Right kidney (tissue), 9 donors: ENCODE data around the gene ZNF462.
"Not testable (repeated sequence)": the region's sequence is repeated elsewhere in the genome, so short reads cannot be mapped to it uniquely, and the experiment has no call there.

ENCODE experiments used
- DNase-seq: peaks from one replicate; pipeline ENCODE4 v3.0.0-alpha.2; 2016
- long read RNA-seq, 8 donors: transcript quantifications; one replicate each; lab custom pipeline, GENCODE V29; 2026

The ZNF462 gene, protein sequence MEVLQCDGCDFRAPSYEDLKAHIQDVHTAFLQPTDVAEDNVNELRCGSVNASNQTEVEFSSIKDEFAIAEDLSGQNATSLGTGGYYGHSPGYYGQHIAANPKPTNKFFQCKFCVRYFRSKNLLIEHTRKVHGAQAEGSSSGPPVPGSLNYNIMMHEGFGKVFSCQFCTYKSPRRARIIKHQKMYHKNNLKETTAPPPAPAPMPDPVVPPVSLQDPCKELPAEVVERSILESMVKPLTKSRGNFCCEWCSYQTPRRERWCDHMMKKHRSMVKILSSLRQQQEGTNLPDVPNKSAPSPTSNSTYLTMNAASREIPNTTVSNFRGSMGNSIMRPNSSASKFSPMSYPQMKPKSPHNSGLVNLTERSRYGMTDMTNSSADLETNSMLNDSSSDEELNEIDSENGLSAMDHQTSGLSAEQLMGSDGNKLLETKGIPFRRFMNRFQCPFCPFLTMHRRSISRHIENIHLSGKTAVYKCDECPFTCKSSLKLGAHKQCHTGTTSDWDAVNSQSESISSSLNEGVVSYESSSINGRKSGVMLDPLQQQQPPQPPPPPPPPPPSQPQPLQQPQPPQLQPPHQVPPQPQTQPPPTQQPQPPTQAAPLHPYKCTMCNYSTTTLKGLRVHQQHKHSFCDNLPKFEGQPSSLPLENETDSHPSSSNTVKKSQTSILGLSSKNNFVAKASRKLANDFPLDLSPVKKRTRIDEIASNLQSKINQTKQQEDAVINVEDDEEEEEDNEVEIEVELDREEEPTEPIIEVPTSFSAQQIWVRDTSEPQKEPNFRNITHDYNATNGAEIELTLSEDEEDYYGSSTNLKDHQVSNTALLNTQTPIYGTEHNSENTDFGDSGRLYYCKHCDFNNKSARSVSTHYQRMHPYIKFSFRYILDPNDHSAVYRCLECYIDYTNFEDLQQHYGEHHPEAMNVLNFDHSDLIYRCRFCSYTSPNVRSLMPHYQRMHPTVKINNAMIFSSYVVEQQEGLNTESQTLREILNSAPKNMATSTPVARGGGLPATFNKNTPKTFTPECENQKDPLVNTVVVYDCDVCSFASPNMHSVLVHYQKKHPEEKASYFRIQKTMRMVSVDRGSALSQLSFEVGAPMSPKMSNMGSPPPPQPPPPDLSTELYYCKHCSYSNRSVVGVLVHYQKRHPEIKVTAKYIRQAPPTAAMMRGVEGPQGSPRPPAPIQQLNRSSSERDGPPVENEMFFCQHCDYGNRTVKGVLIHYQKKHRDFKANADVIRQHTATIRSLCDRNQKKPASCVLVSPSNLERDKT (N-terminal part only)
- long read RNA-seq, donor 1: 0 reads
- long read RNA-seq, donor 2: 0 reads
- long read RNA-seq, donor 3: 0 reads
- long read RNA-seq, donor 4, partial matches to known transcripts: 5 of 6 reads
- long read RNA-seq, donor 4, other reads (novel, unspliced or antisense): 0 of 6 reads
- long read RNA-seq, donor 5: 0 reads
- long read RNA-seq, donor 6, full-length matches to known transcripts: 2 of 2 reads
- long read RNA-seq, donor 6, partial matches to known transcripts: 0 of 2 reads
- long read RNA-seq, donor 6, other reads (novel, unspliced or antisense): 0 of 2 reads
- long read RNA-seq, donor 7, partial matches to known transcripts: 5 of 7 reads
- long read RNA-seq, donor 7, other reads (novel, unspliced or antisense): 0 of 7 reads
- long read RNA-seq, donor 8, full-length matches to known transcripts: 2 of 7 reads
- long read RNA-seq, donor 8, partial matches to known transcripts: 5 of 7 reads
- long read RNA-seq, donor 8, other reads (novel, unspliced or antisense): 0 of 7 reads

DNA sequence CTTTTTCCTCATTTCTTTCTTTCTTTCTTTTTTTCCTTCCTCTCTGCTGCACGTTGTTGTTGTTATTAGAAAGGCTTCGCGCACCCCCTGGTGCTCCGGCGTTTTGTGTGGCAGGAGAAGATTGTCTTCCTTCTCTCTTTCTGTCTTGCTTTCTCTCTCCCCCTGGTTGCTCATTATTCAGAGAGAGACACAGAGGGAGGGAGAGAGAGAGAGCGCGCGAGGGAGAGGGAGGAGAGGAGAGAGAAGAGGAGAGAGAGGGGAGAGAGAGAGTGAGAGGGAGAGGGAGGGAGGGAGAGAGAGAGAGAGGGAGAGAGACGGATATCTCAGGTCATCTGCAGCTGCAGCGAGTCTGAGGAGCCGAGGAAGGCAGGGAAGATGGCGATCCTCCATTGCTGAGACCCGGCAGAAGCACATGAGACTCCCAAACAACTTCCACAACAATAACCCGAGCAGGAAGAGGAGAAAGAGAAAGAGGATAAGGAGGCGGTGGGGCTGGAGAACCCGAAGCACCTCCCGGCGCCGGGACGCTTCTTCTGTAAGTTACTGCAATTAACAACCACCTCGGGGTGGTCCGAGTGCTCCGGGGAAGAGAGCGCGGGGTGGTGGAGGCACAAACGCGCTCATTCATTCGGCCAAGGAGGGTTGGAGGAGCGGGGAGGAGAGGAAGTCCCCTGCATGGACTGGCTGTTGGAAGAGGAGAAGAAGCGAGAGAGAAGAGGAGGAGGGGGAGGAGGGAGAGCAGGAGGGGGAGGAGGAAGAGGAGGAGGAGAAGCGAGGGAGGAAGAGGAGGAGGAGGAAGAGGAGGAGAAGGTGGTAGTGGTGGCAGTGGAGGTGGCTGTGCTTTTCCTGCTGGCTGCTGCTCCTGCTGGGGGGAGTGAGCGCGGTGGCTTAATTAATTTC is at the start of gene ZNF462:
TSS of gene ZNF462 (plus strand) at position 346 of the 900 bp plus-strand sequence. CDS start 60,218 bp downstream, outside the sequence.
- peak; percentile 93 for DNase-seq

DNA sequence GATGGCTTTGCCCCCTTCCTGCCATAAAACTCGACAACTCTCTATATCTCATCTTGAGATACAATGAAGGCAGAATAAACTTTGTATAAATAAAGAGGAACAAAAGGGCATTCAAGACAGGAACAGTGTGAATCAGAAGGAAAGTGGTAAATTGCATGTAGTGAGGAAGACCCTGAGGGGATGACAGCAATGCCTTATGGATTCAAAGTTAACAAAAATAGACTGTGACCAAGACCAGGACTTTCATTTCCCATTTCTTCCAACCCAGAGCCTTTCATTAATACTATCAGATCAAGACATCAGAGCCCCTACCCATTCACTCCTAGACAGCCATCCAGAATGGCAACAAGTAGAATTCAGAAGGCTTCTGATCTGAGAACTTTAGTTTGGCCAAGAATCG is 46.4 kb upstream of the ZNF462 start:
- DNase-seq: no peak

DNA sequence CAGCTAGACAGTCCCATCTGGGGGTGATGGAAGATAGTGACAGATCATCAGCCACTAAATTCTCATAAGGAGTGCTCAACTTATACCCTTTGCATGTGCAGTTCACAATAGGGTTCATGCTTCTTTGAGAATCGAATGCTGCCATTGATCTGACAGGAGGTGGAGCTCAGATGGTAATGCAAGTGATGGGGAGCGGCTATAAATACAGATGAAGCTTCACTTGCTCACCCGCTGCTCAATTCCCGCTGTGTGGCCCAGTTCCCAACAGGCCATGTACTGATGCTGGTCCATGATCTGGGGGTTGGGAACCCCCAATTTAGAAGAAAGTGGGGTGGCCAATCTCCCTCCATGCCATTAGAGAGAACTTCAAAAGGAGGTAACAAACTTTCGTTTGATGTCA is 44.9 kb upstream of the ZNF462 start:
- DNase-seq: no peak

DNA sequence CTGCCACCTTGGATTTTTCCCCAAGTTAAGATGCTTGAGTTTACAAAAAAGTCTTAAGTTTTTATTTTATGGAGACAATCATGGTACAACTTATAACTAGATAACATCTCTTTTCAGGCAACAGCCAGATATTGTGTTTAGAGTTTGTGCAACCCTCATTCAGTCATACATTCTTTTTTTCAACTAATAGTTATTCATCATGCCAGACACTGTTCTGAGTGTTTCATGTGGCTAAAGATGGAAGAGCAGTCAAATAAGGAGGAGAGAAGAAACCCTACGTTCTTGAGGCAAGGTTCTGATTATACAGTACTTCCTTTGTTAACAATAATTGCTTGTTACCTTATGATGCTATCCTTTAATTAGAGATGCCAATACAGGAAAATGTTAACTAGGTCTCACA is 42.1 kb upstream of the ZNF462 start:
- DNase-seq: no peak

DNA sequence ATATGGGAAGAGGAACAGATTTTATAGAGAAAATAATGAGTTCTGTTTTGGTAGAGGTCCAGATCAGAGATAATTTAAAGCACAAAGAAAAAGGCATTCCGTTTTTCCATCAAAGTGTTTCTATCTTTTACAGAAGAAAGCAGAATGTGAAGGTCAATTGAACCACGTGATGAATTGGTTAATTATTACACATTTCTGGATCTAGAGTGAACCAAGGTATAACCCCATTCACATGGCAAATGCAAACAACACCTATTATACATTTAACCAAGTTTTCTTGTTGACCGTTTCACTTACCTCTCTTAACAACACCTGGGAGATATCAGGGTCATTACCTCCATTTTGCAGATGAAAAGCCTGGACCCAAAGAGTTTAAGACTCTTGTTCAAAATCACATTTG is 34.9 kb upstream of the ZNF462 start:
- DNase-seq: no peak

DNA sequence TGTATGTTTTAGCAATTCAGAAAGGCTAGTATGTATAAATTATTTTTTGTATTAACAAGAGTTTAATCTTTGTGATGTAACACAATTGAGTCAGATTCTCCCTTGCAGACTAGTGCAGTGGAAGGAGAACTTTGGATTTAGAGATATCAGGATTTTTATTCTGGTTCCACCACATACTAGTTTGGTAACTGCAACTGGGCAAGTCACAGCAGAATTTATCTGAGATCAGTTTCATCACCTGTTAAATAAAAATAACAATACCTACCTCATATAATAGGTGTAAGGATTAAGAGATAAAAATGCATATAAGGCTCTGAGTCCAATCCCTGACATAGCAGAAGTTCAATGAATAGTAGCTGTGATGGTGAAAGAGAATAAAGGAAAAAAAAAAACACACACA is 34.0 kb upstream of the ZNF462 start:
- DNase-seq: no peak

DNA sequence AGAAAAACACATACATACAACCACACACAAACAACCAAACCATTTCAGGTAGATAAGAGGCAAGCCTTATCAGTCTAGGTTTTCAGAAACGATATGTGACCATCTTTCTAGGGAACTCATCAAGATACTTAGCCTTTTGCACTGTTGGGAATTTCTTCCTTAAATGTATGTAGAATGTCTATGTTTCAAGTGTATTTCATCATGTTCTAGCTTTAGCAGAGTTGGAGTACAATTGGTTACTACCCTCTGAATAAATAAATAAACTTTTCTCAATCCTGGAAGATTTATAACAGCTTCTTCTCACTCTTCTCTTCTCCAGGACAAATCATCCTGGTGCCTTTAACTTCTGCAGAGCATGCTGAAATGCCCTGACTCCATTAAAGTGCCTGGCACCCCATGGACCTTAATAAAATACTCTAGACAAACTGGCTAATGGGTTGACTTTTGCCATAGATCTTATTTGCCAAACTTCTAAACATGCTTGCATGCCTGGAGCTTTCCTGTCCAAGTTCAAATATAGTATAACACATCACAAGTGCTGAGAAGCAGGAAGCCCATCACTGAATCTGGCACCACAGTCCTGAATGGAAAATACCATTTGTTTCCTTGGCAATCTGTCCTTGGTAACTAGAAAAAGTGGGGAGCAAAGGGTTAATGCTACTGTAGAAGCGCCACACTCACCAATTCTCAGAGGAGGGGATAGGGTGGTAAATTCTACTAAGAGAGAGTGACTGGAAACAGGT is 33.1 kb upstream of the ZNF462 start:
- no peak for DNase-seq

DNA sequence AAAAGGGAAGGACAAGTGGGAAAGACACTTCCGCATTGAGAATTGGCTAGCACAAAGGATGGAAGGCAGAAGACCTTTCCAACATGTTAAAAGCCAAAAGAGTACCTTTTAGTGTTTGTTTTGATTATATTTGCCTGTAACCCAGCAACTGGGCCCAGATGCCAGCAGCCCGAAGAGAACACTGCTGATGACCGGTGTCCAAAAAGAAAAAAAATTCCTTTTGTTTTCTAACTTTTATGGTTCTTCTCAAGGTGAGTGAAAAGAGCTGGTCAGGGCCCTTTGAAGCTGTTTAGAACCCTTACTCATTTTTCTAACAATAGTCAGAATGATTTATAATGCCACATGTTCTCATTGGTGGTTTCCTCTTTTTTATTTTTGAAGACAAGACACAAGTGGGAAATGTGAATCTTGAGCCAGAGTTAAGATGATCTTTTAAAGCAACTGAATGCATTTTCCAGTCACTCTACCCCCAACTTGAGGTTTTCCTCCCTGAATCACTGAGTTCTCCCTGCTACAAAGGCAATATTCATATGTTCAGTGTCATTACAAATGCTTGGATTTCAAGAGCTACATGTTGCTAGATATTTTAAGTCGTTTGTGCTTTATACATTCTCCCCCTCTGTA is 32.3 kb upstream of the ZNF462 start:
- DNase-seq: no peak

DNA sequence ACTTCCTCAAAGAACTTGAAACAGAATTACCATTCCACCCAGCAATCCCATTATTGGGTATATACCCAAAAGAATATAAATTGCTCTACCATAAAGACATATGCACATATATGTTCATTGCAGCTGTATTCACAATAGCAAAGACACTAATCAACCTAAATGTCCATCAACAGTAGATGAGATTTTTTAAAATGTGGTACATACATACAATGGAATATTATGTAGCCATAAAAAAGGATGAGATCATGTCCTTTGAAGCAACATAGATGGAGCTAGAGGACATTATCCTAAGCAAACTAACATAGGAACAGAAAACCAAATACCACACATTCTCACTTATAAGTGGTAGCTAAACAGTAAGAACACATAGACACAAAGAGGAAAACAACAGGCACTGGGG is 28.1 kb upstream of the ZNF462 start:
- no peak for DNase-seq

DNA sequence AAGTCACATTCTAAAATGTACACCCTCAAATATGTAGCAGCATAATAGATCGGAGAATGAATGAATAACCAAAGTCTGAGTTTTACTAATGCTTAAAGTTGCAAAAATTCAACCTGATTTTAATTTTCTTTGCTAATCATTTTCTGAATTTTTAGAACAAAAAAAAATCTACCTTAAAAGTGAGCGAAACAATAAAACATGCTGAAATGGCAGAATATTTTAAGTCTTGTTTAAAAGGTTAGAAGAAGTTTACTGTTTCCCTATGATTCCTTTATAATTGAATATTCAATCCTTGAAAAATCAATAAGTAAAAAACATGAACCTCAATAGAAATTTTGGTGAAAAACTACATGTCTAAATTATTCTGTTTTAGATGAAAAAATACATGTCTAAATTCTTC is 27.1 kb upstream of the ZNF462 start:
- no peak for DNase-seq

DNA sequence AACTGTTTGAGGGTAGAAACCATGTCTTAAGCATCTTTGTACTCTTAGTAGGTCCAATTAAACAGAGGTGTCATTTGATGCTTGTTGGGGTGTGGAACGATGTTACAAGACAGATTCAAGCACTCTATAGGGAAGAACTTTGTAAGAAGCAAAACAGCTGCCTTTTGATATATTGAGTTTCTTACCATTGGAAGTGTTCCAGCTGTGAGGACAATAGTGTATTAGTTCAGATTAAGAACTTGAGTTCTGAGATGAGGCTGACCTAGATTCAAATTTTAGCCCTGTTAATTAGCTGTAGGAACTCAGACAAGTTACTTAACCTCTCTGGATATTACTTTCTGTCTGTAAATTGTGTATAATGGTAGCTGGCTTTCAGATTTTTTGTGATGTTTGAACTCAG is 19.6 kb upstream of the ZNF462 start:
- DNase-seq: no peak

DNA sequence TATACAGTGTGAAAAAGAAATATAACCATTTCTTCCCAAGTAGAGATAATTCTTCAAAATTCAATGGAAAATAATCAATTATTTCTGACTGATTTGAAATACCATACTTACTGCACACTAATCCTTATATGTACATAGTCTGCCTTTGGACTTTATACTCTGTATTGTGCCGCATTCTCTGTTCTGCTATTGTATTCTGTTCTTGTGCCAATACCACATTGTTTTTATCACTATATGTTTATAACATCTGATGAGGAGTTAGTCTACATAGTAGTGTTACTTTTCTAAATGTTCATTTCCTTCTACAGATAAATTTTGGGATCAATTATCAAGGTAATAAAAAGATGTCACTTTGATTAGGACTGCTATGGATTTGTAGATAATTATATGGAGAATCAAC is 16.7 kb upstream of the ZNF462 start:
- no peak for DNase-seq

DNA sequence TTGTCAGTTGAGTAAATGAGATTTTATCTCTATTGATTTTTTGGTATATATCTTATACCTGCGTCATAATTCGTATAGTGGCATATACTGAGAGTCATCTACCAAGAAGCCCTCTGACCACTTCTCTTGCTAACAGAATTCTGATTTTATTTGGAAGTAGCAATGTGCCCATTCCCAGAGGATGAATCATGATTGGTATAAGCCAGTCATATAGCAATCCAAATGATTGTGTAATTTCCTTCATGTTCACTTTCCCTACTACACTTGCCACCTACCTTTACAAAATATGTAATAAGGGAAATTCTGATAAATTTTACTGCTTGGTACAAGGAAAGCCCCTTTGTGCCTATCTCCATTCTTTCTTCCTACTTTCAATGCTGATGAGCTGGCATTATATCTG is 16.1 kb upstream of the ZNF462 start:
- no peak for DNase-seq

DNA sequence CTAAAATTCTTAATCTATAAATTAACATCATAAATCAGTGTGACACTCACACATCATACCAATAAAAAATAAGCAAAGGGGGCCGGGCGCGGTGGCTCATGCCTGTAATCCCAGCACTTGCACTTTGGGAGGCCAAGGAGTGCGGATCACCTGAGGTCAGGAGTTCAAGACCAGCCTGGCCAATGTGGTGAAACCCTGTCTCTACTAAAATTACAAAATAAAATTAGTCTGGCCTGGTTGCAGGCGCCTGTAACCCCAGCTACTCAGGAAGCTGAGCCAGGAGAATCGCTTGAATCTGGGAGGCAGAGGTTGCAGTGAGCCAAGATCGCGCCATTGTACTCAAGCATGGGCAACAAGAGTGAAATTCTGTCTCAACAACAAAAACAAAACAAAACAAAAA is 11.3 kb upstream of the ZNF462 start:
- not testable (repeated sequence) for DNase-seq

DNA sequence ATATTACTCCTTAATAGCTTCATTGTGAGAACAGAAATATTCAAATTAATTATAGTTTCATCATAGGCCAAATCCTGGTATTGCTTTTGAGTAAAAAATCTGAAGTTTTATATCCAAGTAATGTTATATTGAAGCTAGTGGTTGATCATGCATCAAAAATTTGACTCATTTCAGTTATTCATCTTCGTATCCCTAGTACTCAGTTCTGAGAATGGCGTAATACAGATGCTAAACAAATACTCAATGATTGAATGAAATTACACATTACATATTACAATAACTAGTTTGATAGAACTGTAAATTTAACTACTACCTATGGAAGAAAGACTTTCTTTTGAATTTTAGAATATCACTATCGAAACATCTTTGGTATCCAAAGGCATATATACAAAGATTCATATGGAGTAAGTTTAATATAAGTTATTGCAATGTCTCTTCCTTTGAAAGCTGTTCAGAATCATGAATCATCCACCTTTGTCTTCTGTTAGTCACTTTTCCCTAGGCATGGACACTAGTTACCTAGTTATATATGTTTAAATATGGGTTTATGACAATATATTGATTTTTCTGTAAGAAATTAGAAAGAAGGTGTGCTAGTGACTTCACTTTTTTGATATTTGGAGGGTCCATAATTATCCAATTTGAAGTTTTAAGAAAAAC is 5.0 kb upstream of the ZNF462 start:
- DNase-seq: no peak

DNA sequence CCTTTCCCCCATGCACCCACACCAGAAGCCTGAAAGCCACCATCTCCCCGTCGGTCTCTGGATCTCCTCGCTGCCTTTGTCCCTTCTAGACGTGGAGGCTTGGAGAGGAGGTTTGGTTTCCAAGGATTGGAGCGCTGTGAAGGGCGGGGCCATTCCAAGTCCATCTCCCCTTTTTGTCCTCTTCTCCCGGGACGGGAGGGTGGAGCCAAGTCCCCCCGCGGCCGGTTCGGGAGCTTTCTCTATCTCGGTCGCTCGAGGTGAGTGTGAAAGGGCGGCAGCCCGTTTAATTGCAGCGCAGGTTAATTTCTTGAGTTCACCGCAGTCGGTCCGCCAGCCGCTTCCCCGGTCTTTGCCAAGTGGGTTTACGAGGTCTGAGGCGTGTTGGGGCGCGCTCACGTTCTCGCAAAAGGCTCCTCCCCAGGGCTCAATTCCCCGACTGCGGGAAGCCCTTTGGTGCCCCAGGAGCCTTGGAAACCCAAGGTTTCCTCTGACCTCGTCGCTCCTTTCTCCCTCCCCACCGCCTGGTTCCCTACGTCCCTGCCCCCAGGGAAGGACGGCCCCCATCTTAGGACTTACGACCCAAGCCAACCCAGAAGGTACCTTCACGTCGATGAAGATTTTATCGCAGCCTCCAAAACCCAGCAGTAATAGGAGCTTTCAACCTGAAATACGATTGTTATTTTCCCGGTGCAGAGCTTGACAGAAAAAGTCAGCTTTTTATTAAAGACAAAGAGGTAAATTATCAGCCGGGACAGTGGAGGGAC is 2.8 kb upstream of the ZNF462 start:
- DNase-seq: peak; percentile 85

DNA sequence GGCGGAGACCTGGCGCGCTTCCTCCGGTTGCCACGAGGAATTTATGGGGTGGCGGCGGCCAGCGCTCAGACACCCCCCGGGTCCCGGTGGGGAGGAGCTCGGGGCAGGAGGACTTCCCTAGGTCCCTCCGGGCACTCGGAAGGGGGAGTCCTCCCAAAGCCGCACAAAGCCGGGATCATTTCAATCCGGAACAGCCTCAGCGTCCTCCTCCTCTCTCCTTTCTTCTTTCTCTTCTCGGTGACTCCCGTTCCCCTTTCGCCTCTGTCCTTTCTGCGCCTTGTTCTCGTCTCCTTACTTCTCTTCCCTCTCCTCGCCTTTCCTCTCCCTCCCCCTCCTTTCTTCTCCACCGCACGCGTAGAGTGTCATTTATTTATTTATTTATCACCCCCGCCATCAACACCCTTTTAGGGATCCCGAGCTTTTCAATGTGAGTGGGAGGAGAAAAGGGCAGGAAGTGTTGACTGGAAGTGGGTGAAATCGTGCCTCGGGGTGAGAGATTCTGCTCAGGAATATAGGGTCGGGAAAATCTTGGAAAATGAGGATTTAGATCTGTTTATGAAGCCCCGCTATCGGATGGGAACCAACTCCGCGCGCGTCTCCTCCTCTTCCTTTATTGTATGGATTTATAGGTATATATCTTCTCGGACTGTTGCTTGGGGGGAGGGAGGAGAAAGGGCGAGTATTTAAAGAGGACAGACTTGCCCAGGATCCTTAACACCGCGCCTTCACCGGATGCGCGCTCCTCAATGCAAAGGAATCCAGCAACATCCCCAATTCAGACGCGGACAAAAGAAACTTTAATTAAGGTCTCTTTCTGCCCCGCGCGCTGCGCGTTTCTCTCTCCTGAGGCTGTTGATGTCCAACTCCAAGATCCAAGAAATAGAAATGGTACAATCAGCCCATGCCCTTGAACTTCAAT is 2.0 kb upstream of the ZNF462 start:
- no peak for DNase-seq
